DMS79 (cell line): ENCODE results near the gene CLCF1.
"Not testable (repeated sequence)": the region's sequence is repeated elsewhere in the genome, so short reads cannot be mapped to it uniquely, and the experiment has no call there.

Experiments used
- DNase-seq: peaks from one replicate; lab custom pipeline; 2025; lab: John Stamatoyannopoulos, UW

CLCF1 gene

DNA sequence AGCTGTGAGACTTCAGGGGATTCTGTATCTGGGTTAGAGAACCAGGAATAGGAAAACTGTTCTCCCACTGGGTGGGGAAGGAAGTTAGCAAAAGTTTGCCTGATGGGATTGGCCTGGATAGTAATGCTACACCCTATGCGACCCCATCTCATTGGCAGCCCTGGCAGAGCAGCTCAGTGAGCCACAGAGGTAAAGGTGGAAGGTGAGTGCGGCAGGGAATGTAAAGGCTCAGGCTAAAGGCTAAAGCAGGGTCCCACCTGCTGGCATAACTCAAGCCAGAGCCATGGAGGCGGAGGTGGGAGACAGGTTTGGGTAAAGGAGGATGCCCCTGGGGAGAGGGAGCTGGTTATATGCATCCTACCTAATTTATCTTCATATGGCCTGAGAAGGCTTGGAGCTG is 51.3 kb downstream of the CLCF1 start:
- DNase-seq, result no peak

DNA sequence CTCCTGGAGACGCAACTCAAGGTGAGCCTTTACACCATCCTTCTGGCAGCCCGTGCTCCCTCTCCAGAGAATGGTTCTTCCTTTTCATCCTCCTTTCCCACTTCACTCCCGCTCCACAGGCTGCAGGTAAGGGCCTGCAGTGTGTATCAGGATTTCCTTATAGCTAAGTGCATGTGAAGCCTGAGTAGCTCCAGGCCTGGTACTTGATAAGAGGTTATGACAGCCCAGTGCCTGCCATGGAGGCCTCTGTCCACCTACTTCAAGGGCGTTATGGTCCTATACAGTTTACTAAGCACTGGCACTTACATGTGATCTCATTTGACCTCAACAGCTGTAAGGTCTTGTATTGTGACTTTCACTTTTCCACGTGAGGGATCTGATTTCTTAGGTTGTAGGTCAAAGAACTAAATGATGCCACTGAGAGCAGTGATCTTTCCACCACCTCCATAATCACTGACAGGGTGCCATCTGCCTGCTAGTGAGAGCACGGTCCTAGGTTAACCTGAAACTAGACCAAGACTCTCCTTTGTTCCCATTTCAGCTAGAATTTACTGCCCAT is 52.0 kb downstream of the CLCF1 start:
- no peak for DNase-seq

- DNase-seq, result no peak
Observed at GRCh38 chr11:67320691-67321090, 52.7 kb downstream of the CLCF1 start.

DNA sequence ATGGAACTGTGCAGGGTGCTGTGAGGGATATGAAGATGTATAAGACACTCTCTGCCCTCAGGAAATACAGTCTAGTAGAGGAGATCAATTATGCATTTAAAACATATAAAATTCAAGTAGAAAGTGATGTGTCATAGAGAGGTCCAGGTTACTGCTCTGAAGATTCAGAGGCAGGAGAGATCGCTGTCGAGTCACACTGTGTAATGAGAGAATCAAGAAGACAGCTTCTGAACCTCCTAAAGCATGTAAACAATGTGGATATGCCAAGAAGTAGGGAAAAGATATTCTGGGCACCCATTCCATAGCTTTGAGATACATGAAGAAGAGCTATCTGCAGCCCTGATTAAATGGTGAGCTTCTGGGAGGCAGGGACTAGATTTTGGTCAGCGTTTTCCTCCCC is 53.4 kb downstream of the CLCF1 start:
- no peak for DNase-seq

GRCh38 chr11:67318876-67319275 is 54.5 kb downstream of the CLCF1 start:
- DNase-seq, result not testable (repeated sequence)

DNA sequence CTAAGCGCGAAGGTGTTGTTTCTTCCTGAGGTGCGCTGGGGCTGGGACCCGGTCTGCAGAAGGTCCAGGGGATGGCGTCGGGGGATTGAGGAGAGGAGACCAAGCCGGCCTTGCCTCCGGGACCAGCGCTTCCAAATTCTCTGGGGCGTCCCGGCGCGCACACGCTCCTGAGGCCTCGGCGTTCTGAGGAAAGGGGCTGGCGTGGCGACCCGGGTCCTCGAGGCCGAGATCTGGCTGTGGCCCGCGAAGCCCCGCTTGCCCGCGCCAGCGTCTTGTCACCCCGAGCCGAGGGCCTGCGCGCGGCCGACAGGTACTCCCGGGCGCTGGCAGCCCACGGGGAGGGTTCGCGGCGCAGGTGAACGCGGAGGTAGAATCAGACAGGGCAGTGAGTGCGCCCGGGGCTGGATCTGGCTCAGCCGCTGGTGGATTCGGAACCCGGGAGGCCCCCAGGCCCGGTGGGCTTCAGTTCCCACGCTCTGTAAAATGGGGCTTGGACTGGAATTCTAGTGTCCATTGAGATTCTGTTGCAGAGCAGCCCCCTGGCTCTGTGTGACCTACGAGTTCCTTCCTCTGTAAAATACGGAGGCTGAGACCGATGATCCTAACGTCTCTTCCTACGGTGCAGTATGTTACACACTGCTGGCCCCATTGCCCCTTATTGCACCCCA is 55.4 kb downstream of the CLCF1 start:
- DNase-seq, result peak; percentile 51

DNA sequence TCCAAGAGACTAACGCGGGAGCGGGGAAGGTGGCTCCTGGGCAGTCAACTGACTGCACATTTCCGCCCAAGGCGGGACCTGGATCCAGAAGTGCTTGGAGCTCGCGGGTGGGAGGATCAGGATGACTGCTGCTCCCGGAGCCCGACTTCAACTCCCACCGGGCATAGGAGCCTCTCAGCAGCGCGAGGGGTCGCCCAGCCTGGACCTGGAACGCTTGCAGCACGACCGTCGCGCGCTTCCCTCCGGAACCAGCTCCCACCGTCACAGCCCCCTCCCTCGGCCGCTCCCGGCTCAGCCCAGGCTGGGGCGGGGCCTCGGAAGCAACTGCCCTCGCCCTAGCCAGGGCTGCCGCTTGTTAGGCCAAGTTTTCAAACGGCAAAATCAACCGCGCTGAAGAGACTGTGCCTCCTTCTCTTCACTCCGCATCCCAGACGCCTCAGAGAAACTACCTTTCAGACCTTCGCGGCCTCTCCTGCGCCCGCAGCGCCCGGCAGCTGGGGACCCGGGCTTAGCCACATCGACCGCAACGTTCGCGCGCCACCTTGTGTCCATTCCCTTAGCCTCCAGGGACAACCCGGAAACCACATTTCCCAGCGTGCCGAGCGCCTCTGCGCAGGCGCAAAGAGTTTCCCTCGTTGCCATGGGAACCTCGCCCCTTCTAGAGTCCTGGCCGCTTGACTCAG is 56.1 kb downstream of the CLCF1 start:
- DNase-seq, result peak; percentile 95

DNA sequence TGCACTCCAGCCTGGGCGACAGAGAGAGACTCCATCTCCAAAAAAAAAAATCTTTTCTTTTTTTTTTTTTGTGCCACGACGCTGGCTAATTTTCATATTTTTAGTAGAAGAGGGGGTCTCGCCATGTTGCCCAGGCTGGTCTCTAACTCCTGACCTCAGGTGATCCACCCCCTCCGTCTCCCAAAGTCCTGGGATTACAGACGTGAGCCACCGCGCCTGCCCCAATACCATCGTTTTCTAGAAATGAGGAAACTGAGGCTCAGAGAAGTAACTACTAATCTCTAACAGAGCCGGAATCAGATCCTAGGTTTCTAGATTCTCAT is 56.6 kb downstream of the CLCF1 start:
- DNase-seq, result no peak

GRCh38 chr11:67315325-67315909 is 58.0 kb downstream of the CLCF1 start:
- no peak for DNase-seq

DNA sequence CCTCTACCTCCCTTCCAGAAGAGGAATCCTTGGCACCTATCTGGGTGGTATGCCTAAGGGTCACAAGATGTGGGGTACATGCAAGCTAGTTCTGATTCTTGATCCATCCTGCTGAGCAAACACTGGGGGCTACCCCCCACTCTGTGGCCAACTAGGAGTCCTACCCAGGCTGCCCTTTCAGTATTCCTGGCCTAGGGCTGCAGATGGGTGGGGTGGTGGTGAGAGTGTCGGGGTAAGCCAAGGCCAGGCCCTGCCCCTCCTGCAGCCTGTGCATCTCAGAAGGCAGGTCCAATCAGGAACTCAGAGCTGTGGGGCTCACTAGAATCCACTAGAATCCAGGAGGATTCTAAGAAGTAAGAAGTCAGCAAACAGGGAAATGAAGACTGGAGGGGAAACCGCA is 59.2 kb downstream of the CLCF1 start:
- DNase-seq, result no peak
